GM21786 (cell line): ENCODE measurements around the gene OPCML.

Experiments used
- ATAC-seq: cut with Tn5 transposase; IDR thresholded peaks from one replicate; pipeline ENCODE4 v1.9.1; 2021; ENCODE audit not compliant: unreplicated experiment

OPCML gene

GRCh38 chr11:132910011-132910760 lies 622.1 kb downstream of the OPCML start:
- no peak for ATAC-seq

GRCh38 chr11:132909021-132909606 lies 623.2 kb downstream of the OPCML start:
- ATAC-seq: no peak

- no peak for ATAC-seq
These were observed 623.9 kb downstream of the OPCML start for GRCh38 chr11:132908414-132908810.

- ATAC-seq: no peak
These were observed 624.5 kb downstream of the OPCML start for GRCh38 chr11:132907651-132908413.

GRCh38 chr11:132904607-132905006 lies 627.7 kb downstream of the OPCML start:
- ATAC-seq: no peak

- no peak for ATAC-seq
These were observed 628.2 kb downstream of the OPCML start for GRCh38 chr11:132904091-132904490.

- no peak for ATAC-seq
These were observed 630.4 kb downstream of the OPCML start for GRCh38 chr11:132901638-132902471.

GRCh38 chr11:132898676-132899075 lies 633.6 kb downstream of the OPCML start:
- ATAC-seq: no peak

GRCh38 chr11:132898021-132898420 lies 634.3 kb downstream of the OPCML start:
- ATAC-seq: no peak

GRCh38 chr11:132895340-132895739 lies 637.0 kb downstream of the OPCML start:
- ATAC-seq: no peak

- ATAC-seq: no peak
These were observed 637.7 kb downstream of the OPCML start for GRCh38 chr11:132894606-132895005.

GRCh38 chr11:132892876-132893275 lies 639.4 kb downstream of the OPCML start:
- ATAC-seq: no peak

- ATAC-seq: no peak
These were observed 644.1 kb downstream of the OPCML start for GRCh38 chr11:132888226-132888625.

- ATAC-seq: no peak
These were observed 646.0 kb downstream of the OPCML start for GRCh38 chr11:132886335-132886734.

GRCh38 chr11:132883241-132883640 lies 649.1 kb downstream of the OPCML start:
- ATAC-seq: no peak

GRCh38 chr11:132881622-132882021 lies 650.7 kb downstream of the OPCML start:
- no peak for ATAC-seq

GRCh38 chr11:132878111-132878510 lies 654.2 kb downstream of the OPCML start:
- ATAC-seq: no peak

GRCh38 chr11:132876705-132877104 lies 655.6 kb downstream of the OPCML start:
- ATAC-seq: no peak

- ATAC-seq: no peak
These were observed 656.1 kb downstream of the OPCML start for GRCh38 chr11:132876239-132876638.

GRCh38 chr11:132874638-132875037 lies 657.7 kb downstream of the OPCML start:
- no peak for ATAC-seq

GRCh38 chr11:132873841-132874240 lies 658.5 kb downstream of the OPCML start:
- no peak for ATAC-seq
